GM18520 (cell line): Measurements from ENCODE around the gene MIDN.

Source experiments
- ATAC-seq: cut with Tn5 transposase; IDR thresholded peaks from one replicate; pipeline ENCODE4 v1.9.1; 2021; ENCODE audit not compliant: unreplicated experiment

MIDN gene

GRCh38 chr19:1257475-1258162, 9.2 kb downstream of the MIDN start:
- ATAC-seq = no peak

GRCh38 chr19:1258163-1258492, 9.7 kb downstream of the MIDN start:
- ATAC-seq = no peak

GRCh38 chr19:1258707-1259205, 10.4 kb downstream of the MIDN start:
- no peak for ATAC-seq

GRCh38 chr19:1259206-1259875, 11.0 kb downstream of the MIDN start:
- ATAC-seq = no peak

GRCh38 chr19:1259876-1260748, 11.7 kb downstream of the MIDN start:
- ATAC-seq = no peak

GRCh38 chr19:1260749-1261537, 12.6 kb downstream of the MIDN start:
- ATAC-seq = peak; percentile 58

GRCh38 chr19:1261538-1261797, 13.1 kb downstream of the MIDN start:
- no peak for ATAC-seq

GRCh38 chr19:1261798-1262622, 13.6 kb downstream of the MIDN start:
- no peak for ATAC-seq

GRCh38 chr19:1262623-1263123, 14.3 kb downstream of the MIDN start:
- ATAC-seq = no peak

GRCh38 chr19:1263188-1263587, 14.8 kb downstream of the MIDN start:
- ATAC-seq = no peak

GRCh38 chr19:1264801-1265614, 16.6 kb downstream of the MIDN start:
- no peak for ATAC-seq

- ATAC-seq = no peak
These were observed 17.3 kb downstream of the MIDN start for GRCh38 chr19:1265615-1266128.

GRCh38 chr19:1266129-1266915, 17.9 kb downstream of the MIDN start:
- peak; percentile 31 for ATAC-seq

- peak; percentile 14 for ATAC-seq
These were observed 18.6 kb downstream of the MIDN start for GRCh38 chr19:1266916-1267476.

- ATAC-seq = no peak
These were observed 19.3 kb downstream of the MIDN start for GRCh38 chr19:1267477-1268225.

- ATAC-seq = no peak
These were observed 20.1 kb downstream of the MIDN start for GRCh38 chr19:1268226-1269064.
